ENCODE data around the gene TLCD4.
"Not testable (repeated sequence)": the region's sequence is repeated elsewhere in the genome, so short reads cannot be mapped to it uniquely, and the experiment has no call there.

The TLCD4 gene

GRCh38 chr1:95145493-95145892 lies 28.3 kb downstream of the TLCD4 start:
- DNase-seq = no peak

- DNase-seq = no peak
Observed at GRCh38 chr1:95146637-95147036, 29.5 kb downstream of the TLCD4 start.

GRCh38 chr1:95154096-95154495 lies 36.9 kb downstream of the TLCD4 start:
- no peak for DNase-seq

GRCh38 chr1:95165569-95165968 lies 48.4 kb downstream of the TLCD4 start:
- DNase-seq = not testable (repeated sequence)
